NCI-H2196 treated with DMSO at 0.1 percent for 48 hours (cell line): ENCODE data around the gene CCND1.

Source experiments
- DNase-seq: peaks from one replicate; lab custom pipeline; 2025; ENCODE audit not compliant: unreplicated experiment; lab: John Stamatoyannopoulos, UW

Gene CCND1

DNA sequence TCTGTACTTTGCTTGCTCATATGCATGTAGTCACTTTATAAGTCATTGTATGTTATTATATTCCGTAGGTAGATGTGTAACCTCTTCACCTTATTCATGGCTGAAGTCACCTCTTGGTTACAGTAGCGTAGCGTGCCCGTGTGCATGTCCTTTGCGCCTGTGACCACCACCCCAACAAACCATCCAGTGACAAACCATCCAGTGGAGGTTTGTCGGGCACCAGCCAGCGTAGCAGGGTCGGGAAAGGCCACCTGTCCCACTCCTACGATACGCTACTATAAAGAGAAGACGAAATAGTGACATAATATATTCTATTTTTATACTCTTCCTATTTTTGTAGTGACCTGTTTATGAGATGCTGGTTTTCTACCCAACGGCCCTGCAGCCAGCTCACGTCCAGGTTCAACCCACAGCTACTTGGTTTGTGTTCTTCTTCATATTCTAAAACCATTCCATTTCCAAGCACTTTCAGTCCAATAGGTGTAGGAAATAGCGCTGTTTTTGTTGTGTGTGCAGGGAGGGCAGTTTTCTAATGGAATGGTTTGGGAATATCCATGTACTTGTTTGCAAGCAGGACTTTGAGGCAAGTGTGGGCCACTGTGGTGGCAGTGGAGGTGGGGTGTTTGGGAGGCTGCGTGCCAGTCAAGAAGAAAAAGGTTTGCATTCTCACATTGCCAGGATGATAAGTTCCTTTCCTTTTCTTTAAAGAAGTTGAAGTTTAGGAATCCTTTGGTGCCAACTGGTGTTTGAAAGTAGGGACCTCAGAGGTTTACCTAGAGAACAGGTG, 11.1 kb downstream of the CCND1 start:
- DNase-seq = no peak

DNA sequence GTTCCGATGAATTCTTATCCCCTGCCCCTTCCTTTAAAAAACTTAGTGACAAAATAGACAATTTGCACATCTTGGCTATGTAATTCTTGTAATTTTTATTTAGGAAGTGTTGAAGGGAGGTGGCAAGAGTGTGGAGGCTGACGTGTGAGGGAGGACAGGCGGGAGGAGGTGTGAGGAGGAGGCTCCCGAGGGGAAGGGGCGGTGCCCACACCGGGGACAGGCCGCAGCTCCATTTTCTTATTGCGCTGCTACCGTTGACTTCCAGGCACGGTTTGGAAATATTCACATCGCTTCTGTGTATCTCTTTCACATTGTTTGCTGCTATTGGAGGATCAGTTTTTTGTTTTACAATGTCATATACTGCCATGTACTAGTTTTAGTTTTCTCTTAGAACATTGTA, 12.0 kb downstream of the CCND1 start:
- no peak for DNase-seq

DNA sequence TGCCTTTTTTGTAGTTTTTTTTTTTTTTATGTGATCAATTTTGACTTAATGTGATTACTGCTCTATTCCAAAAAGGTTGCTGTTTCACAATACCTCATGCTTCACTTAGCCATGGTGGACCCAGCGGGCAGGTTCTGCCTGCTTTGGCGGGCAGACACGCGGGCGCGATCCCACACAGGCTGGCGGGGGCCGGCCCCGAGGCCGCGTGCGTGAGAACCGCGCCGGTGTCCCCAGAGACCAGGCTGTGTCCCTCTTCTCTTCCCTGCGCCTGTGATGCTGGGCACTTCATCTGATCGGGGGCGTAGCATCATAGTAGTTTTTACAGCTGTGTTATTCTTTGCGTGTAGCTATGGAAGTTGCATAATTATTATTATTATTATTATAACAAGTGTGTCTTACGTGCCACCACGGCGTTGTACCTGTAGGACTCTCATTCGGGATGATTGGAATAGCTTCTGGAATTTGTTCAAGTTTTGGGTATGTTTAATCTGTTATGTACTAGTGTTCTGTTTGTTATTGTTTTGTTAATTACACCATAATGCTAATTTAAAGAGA, 12.5 kb downstream of the CCND1 start:
- DNase-seq = no peak

DNA sequence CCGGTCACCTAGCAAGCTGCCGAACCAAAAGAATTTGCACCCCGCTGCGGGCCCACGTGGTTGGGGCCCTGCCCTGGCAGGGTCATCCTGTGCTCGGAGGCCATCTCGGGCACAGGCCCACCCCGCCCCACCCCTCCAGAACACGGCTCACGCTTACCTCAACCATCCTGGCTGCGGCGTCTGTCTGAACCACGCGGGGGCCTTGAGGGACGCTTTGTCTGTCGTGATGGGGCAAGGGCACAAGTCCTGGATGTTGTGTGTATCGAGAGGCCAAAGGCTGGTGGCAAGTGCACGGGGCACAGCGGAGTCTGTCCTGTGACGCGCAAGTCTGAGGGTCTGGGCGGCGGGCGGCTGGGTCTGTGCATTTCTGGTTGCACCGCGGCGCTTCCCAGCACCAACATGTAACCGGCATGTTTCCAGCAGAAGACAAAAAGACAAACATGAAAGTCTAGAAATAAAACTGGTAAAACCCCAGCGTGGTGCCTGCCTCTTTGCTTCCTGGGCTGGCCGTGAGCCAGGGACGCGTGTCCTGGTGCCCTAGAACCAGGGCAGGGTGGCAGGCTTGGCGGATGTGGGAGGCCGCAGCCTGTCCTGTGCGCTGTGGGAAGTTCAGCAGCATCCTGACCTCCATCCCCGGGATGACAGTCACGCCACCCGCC, 13.2 kb downstream of the CCND1 start:
- no peak for DNase-seq

DNA sequence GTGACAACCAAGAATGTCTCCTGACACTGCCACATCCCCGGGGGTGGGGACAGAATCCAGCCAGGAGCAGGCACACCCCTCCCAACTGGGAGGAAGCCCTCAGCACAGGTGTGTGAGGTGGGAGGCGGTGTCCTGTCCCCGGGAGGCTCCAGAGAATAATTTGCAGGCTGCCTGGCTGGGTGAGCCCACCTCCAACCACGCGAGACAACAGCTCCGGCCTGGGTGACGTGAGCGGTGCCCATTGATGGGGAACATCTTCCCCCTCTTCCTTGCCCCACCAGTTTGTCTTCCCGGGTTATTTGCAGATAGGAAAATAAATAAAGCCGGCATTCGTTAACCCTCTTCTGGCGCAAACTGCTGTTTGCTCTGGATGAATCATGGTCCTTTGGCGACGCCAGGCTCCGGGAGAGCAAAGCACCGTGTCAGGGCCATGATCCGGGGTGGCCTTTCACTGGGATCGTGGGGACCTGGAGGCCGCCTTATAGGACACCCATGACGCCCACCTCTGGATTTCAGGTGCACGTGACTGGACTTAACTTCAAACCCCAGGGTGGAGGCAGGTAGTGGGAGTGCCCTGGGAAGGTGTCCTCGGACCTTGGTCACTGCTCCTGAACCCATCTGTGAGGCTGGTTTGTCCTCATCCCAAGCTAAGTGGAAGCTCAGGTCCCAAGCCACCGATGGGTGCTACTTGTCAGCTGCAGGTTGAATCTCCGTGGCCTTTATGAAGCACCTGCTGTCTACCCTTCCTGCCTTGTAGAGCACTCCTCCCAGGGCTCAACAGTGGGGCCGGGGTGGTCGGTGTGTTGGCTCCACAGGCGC, 13.9 kb downstream of the CCND1 start:
- DNase-seq = peak; percentile 15

DNA sequence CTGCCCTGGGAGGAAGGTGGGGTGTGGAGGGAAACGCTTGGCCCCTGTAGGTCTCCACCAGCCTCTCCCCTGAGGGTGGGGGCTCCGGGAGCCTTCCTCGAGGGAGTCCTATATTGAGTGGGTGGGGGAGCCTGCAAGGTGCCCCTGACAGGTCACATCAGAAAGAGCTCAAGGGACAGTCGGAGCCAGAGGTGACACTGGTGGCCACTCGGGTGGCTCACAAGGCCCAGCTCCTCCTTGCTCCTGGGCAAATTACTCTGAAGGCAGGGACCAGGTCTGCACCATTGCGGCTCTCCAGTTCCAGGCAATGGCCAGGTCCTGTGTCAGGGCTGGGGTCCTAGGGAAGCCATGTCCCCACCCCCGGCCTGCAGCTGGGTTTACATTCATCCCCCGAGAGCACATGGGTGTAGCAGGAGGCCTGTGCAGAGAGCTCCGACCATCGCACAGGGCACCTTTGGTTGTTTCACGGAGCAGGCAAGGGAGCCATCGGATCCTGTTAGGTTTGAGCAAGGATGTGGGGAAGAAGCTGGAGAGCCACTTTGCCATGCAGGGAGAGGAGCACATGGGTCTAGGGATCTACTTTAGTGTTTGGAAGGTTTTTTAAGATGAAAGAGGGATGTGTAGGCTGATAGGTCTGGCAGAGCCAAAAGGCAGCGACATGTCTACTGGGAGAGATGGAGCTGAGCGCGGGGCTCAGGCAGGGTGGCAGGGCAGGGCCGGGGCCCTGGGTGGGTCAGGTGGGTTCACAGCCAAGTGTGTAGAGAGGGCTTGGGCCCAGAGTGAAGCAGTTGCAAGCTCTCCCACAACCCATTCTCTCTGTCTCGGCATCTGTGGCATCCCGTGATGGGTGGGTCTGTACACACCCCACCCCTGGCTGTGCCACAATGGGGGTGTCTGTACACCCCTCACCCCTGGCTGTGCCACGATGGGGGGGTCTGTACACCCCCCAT, 14.8 kb downstream of the CCND1 start:
- DNase-seq = no peak

DNA sequence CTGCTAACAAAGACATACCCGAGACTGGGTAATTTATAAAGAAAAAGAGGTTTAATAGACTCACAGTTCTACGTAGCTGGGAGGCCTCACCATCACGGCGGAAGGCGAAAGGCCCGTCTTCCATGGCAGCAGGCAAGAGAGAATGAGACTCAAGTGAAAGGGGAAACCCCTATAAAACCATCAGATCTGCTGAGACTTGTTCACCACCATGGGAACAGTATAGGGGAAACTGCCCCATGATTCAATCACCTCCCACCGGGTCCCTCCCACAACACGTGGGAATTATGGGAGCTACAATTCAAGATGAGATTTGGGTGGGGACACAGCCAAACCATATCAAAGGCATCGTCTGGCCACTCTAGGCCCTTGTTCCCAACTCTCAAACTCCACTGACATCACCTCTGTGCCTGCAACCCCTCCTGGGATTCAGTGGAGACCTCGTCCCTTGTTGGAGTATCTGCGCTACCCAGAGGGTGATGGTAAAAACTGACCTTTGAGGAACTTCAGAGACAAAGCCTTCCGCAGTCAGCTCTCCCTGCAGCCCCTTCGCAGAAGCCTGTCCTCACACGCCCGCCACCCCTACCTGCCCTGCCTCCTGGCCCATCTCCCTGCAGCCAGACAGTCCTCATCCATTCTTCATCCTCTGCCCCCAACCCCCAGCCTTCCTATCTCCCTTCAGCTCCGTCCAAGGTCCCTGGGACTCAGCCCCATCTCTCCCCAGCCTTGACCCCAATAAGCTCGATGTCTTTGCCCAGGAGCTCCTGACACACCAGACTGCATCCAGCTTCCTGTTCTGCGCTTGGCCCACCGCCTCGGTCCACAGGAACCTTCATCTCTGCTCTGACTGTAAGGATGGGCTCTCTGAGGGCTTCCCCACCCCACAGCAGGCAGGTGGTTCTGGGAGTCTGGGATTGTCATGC, 15.8 kb downstream of the CCND1 start:
- no peak for DNase-seq

DNA sequence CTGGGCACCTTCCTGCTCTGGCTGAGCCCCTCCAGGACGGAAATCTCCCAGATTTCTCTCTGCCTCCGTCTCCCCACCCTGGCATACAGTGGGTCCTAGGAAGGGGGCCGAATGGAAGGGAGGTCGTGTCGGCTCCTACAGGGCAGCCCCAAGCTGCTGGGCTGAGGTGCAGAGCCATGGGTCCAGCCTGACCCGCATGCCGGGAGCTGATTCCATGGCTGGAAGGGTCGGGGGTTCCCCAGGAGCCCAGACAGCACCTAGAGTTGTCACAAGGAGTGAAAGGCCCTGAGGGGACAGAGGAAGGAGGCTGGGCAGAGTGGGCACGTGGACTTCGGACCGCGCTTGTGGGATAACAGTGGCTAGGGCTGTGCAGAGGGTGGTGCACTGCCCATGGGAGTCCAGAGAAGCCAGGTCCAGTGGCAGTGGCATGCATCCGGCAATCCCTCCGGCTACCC, 16.5 kb downstream of the CCND1 start:
- DNase-seq = no peak

DNA sequence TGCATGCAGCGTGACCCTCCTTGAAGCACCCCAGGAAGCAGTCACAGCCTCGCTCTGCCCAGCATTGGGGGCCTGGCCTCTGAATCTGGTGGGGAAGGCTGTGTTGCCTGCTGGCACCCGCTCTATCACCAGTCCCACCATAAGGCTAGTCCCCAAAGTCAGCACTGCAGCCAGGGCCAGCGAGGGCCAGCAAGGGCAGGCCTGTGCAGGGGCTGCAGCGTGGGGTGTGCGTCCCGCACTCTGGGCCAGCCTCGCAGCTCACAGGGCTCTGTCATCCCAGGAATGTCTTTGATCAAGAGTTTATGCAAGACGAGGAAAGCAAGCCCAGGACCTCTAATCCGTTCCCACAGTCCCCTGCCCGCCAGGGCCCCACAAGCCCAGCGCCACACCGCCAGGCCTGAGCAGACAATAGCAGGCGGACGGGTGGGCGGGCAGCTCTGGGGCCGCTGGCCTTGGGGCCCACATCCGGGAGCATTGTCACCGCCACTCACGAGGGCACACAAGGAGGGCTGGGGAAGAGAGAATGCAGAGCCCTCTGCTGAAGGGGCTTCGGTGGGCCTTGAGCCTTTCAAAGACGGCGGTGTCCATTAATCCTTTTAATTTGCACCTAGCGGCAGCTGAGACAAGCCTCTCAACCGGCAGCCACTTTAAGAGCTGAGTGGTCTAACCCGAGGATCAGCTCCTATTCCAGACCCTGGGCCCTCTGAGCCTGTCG, 17.1 kb downstream of the CCND1 start:
- DNase-seq = no peak

DNA sequence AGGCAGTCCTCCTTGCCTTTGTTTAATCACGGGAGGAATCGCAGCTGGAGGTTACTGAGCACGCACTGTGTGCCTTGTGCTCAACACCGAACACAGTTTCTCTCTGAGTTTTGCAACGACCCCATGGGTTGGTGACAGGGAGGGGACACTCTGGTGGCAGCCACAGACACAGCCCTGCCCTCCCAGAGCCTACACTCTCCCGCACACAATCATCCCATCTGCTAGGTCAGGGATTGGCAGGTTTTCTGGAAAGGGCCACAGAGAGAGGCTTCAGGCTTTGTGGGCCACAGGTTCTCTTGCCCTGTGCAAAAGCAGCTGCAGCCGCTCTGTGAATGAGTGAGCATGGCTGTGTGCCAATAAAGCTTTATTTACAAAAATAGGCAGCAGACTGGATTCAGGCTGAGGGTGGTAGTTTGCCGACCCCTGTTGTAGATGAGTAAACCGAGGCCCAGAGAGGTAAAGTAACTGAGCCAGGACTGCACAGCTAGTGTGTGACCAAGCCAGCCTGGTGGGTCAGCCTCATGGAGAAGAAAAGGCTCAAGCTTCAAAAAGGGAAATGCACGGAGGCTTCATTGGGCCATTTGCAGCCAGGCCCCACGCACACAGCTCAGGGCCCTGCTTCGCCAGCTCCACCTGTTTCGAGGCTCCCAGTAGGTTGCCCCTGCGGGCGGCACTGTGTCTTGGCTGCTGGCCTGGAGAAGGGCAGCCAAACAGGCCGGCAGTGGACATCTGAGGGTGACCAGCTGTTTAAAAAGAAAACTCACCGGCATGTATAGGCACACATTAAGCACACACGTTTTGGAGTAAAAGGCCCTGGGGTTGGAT, 17.9 kb downstream of the CCND1 start:
- no peak for DNase-seq

DNA sequence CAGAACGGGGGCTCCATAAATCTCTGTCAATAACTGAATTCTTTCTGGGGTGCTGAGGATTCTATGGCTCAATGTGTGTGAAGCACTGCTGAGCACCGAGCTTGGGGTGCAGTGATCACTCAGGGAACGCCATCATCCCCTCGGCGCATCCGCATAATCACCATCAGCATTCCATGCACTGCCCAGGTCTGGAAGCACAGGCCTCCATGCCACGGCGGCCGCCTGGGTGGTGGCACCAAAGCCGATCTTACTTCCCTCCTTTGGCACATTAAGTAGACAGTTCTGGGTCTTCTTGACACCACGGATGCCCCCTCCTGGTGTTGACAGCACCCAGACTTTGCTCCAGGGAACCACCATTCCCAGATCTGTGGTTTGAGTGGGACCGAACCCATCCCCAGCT, 18.6 kb downstream of the CCND1 start:
- no peak for DNase-seq

DNA sequence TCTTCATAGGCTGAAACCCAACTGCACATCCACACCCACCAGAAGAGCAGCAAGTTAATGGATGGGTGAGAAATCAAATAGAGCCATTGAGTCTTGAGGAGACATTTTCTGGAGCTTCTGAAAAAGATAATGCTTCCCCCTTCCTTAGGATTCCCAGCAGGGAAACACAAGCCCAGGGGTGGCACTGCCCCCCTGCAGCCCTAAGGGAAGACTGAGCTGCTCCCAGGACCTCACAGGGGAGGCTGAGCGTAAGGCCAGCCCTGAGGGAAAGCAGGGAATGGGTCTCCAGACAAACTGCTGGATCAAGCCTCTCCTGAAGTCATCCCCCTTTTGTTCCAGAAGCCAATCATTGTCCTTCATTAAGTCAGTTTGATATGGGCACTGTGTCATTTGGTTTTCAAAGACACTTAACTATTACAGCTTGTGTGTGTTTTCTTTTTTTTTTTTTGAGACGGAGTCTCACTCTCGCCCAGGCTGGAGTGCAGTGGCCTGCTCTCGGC, 19.1 kb downstream of the CCND1 start:
- DNase-seq = no peak

DNA sequence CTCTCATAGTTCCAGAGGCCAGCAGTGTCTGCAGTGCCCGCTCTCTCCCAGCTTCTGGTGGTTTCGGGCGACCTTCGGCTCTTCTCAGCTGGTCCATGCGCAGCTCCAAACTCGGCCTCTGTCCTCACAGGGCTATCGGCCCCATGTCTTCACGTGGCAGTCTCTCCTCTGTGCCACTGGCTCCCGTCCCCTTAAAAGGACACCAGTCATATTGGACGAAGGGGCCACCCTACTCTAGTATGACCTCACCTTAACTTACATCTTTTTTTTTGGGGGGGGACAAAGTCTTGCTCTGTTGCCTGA, 20.4 kb downstream of the CCND1 start:
- no peak for DNase-seq

DNA sequence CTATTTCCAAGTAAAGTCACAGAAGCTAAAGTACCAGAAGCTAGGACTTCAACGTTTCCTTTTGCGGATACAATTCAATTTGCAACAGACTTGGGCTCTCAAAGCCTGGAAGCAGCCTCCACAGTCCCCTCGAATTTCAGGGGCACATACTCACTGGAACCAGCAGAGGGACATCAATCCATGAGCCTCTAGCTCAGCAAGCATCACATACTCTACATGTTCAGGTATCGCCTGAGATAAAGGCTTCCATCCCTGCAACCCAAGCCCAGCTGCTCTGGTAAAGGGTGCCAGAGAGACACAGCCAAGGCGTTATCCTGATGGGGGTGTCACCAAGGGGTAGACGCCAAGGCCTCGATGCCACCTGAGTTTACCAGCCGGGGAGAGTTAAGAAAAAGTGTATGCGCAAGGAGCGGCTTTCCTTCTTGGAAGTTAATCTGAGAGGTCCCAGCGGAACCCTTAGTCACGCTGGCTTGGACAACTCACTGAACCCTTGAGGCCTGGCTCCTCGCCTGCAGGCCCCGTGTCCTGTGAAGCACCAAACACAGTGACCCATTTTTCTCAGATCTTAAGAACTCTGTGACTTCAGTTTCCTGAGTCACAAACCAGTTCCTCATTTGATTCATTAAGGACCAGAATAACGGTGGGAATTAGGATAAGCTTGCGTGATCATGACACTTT, 21.2 kb downstream of the CCND1 start:
- DNase-seq = no peak

DNA sequence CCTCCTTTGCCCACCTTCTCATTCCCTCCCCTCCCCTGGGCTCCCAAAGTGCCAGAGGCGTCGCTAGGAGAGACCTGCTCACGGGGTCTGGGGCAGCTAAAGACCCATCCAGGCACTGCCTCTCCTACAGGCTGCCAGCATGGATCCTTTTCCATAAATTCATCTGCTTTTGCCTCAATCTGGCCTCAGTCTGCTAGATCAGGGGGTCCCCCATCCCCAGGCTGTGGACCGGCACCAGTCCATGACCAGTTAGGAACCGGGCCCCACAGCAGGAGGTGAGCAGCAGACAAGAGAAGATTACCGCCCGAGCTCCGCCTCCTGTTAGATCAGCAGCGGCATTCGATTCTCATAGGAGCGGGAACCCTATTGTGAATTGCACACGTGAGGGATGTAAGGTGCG, 21.9 kb downstream of the CCND1 start:
- DNase-seq = no peak

DNA sequence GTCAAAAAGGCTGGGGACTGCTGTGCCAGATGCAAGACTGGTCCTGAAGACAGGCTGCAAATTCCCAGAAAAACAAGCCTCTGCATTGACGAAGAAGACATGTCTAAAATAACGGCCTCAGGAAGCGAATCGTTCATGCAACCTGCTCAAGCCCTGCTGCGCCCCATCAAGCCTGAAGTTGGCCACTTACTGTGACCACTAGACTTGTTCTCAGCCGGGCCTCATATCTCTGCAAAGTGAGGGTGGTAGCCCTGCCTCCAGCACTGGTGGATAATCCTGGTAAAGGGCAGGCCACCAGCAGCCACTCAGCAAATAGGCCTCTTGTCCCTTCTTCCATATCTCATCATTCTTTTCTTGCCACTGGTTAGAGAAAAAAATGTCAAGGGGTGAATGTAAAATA, 22.4 kb downstream of the CCND1 start:
- no peak for DNase-seq

DNA sequence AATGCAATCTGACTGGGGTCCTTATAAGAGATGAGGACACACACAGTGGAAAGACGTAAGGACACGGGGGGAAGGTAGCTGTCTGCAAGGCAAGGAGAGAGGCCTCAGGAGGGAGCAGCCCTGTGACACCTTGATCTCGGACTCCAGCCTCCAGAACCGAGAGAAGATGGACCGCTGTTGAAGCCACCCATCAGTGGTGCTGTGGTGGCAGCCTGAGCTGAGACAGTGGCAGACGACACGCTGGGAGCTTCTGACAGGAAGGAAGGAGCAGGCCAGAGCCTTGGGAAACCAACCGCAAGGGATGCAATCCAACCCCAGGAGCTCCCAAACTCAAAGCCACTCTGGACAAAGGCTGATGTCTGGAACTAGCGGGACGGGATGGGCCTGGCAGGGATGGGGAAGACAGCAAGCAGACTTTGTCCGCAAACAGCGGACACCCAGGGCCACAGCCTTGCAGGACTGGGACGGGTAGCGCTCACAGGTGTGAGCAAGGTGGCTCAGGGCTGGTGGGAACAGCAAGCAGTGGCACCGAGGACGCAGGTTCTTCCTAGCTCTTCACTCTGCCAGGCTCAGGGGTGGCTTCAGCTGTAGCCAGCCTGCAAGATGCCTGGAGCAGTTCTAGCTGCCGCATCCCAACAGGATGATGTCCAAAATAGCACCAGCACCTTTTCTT, 23.3 kb downstream of the CCND1 start:
- DNase-seq = no peak
